Parathyroid adenoma (tissue), 2 donors: ENCODE measurements around the gene SOD2.

Experiments used
- H2AFZ ChIP-seq: fragments of 300-600 bp; sonication (generic); one replicate; pipeline ENCODE4 v1.7.0; 2017; ENCODE audit warnings: antibody characterized with exemption, mild to moderate bottlenecking
- H3K27ac ChIP-seq: fragments of 300-600 bp; sonication (generic); one replicate; pipeline ENCODE4 v1.7.0; 2017
- H3K27me3 ChIP-seq: fragments of 300-600 bp; sonication (generic); one replicate; pipeline ENCODE4 v1.7.0; 2017; ENCODE audit warnings: low read length; ENCODE audit not compliant: control insufficient read depth, insufficient read depth
- H3K36me3 ChIP-seq: fragments of 300-600 bp; sonication (generic); one replicate; pipeline ENCODE4 v1.7.0; 2017; ENCODE audit warnings: low read length; ENCODE audit not compliant: control insufficient read depth, insufficient read depth
- H3K4me1 ChIP-seq: fragments of 300-600 bp; sonication (generic); one replicate; pipeline ENCODE4 v1.7.0; 2017; ENCODE audit warnings: control low read depth
- H3K4me2 ChIP-seq: fragments of 300-600 bp; sonication (generic); one replicate; pipeline ENCODE4 v1.7.0; 2017; ENCODE audit warnings: low read length
- H3K4me3 ChIP-seq: fragments of 300-600 bp; sonication (generic); one replicate; pipeline ENCODE4 v1.7.0; 2017; ENCODE audit warnings: low read depth, low read length
- H3K79me2 ChIP-seq: fragments of 300-600 bp; sonication (generic); one replicate; pipeline ENCODE4 v1.7.0; 2017; ENCODE audit warnings: control low read depth
- H3K9ac ChIP-seq: fragments of 300-600 bp; sonication (generic); one replicate; pipeline ENCODE4 v1.7.0; 2017; ENCODE audit warnings: mild to moderate bottlenecking
- H3K9me3 ChIP-seq: fragments of 300-600 bp; sonication (generic); one replicate; pipeline ENCODE4 v1.7.0; 2017; ENCODE audit warnings: low read length; ENCODE audit not compliant: control insufficient read depth
- CTCF ChIP-seq: fragments of 300-600 bp; sonication (generic); IDR thresholded peaks from one replicate; pipeline ENCODE4 v1.7.0; 2017; ENCODE audit warnings: antibody characterized with exemption, mild to moderate bottlenecking
- donor health status: primary hyperparathyroidism.

The SOD2 gene

GRCh38 chr6:159730332-159730676 is 37.3 kb upstream of the SOD2 start:
- TF ChIP-seq CTCF = no peak
- H3K4me3 ChIP-seq = peak overlapping the region; percentile 81
- no peak overlapping the region for H3K27ac ChIP-seq

DNA sequence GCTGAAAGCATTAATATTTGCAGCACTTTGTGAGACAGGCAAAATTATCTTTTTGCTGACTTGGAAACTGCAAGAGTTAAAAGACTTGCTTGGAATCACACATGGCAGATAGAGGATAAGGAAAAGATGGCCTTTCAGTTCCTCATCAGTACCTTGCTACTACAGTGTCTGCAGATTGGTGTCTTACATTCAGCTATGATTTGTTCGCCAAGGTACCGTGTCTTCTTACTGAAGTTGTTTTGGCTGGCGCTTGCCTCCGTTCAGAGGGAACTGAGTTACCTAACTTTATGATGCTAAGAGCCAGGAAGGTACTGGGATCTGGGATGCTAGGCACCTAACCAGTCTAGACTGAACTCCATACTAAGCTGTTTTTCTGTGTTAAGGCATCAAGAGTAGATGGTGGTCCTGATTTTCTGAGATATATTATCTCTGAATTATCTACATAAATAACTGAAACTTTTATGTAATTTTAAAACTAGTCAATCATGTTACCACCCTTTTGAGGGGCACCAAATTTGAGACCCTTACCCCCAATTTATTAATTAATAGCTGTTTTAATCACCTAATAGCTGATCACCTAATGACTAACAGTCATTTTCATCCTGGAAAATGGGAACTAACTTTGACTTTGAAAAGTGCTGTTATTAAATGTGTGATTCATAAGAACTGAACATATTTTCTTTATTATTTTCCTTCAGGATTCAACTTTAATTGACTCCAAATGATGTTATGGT is 36.7 kb upstream of the SOD2 start:
- H3K27me3 ChIP-seq = no peaks in the 10 kb centered on the region
- peak overlapping the region; percentile 81 for H3K4me3 ChIP-seq
- H3K4me1 ChIP-seq = peaks cover 8% of the 10 kb centered on the region
- no peak overlapping the region for H2AFZ ChIP-seq
- H3K79me2 ChIP-seq = peaks cover 53% of the 10 kb centered on the region
- H3K9me3 ChIP-seq = no peaks in the 10 kb centered on the region
- no peaks in the 10 kb centered on the region for H3K36me3 ChIP-seq
- H3K27ac ChIP-seq = no peak overlapping the region
- H3K9ac ChIP-seq = no peak overlapping the region
- TF ChIP-seq CTCF = no peak
- peak overlapping the region; percentile 72 for H3K4me2 ChIP-seq

More at GRCh38 chr6:159730332-159730676, 37.3 kb upstream of the SOD2 start:
- Histone ChIP-seq H3K4me1 (peaks cover 8% of the 10 kb centered on the region), H2AFZ (no peak overlapping the region), H3K9me3 (no peaks in the 10 kb centered on the region), H3K27me3 (no peaks in the 10 kb centered on the region), H3K36me3 (no peaks in the 10 kb centered on the region), H3K4me2 (no peak overlapping the region), H3K9ac (no peak overlapping the region), H3K79me2 (peaks cover 57% of the 10 kb centered on the region)

DNA sequence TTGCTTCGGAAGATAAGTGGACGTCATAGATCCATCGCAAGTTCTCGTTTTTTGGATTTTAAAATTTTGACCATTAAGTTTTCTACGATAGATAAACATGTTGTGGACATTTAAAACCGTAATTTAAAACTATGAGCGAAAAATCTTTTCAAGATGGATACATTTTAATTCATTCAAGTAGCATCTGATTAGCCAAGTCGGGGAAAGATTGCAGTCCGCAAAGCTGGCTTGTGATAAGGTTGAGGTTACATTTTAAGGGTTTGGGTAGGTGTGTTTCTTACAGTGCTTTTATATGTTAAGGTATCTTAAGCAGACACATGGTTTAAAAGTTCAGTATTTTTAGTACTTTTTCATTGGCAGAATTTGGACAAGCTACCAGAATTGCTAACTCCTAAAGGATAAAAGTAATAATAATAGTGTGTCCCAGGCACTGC is 35.5 kb upstream of the SOD2 start:
- Histone ChIP-seq H3K27ac (peak overlapping the region; percentile 94), H3K27me3 (no peaks in the 10 kb centered on the region), H3K4me3 (peak overlapping the region; percentile 81), H3K9ac (no peak overlapping the region), H3K9me3 (no peaks in the 10 kb centered on the region), H3K36me3 (no peaks in the 10 kb centered on the region), H2AFZ (no peak overlapping the region), H3K4me2 (peak overlapping the region; percentile 72), H3K4me1 (peaks cover 8% of the 10 kb centered on the region), H3K79me2 (peaks cover 56% of the 10 kb centered on the region)
- TF ChIP-seq CTCF = no peak

- peak overlapping the region; percentile 94 for H3K27ac ChIP-seq
- H3K9ac ChIP-seq = peak overlapping the region; percentile 92
- H3K36me3 ChIP-seq = no peaks in the 10 kb centered on the region
- H3K4me3 ChIP-seq = peak overlapping the region; percentile 81
- no peaks in the 10 kb centered on the region for H3K27me3 ChIP-seq
- peaks cover 56% of the 10 kb centered on the region for H3K79me2 ChIP-seq
- peak overlapping the region; percentile 69 for H2AFZ ChIP-seq
- H3K9me3 ChIP-seq = no peaks in the 10 kb centered on the region
- no peak for TF ChIP-seq CTCF
- peaks cover 8% of the 10 kb centered on the region for H3K4me1 ChIP-seq
- peak overlapping the region; percentile 72 for H3K4me2 ChIP-seq
Observed at GRCh38 chr6:159727717-159728445, 34.8 kb upstream of the SOD2 start.
